AG09319 (cell line): Measurements from ENCODE around the gene MSL2.

Experiments used
- DNase-seq: peaks from one replicate; pipeline ENCODE4 v3.0.0-alpha.2; 2010; ENCODE audit warnings: low read depth; ENCODE audit errors: extremely low read depth
- TF ChIP-seq, protein P1 (sequence below): IDR thresholded peaks from 2 replicates; pipeline ENCODE4 v1.5.1; 2011; ENCODE audit warnings: low read depth, mild to moderate bottlenecking, inconsistent platforms, low read length, moderate library complexity

Gene MSL2

DNA sequence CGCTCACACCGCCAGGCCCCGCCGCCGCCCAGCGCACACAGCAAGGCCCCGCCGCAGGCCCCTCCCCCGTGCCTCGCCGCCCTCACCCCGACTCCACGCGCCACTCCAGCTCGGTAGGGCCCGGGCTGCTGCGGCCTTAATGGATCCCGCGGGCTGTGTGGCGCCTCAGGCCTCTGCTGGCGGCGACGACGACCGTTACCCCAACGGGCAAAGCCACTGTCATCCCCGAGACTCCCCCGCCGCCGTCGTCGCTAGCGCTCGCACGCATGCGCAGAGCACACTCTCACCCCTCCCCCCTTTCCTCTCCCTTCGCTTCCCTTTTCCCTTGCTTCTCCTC is at the start of gene MSL2:
Gene MSL2, minus strand, starts transcription at position 272 of the 337 bp plus-strand sequence. CDS start 1,222 bp downstream, outside the sequence.
- peak; percentile 32 for DNase-seq
- TF ChIP-seq, protein P1, sequence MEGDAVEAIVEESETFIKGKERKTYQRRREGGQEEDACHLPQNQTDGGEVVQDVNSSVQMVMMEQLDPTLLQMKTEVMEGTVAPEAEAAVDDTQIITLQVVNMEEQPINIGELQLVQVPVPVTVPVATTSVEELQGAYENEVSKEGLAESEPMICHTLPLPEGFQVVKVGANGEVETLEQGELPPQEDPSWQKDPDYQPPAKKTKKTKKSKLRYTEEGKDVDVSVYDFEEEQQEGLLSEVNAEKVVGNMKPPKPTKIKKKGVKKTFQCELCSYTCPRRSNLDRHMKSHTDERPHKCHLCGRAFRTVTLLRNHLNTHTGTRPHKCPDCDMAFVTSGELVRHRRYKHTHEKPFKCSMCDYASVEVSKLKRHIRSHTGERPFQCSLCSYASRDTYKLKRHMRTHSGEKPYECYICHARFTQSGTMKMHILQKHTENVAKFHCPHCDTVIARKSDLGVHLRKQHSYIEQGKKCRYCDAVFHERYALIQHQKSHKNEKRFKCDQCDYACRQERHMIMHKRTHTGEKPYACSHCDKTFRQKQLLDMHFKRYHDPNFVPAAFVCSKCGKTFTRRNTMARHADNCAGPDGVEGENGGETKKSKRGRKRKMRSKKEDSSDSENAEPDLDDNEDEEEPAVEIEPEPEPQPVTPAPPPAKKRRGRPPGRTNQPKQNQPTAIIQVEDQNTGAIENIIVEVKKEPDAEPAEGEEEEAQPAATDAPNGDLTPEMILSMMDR: no peak

- no peak for DNase-seq
- TF ChIP-seq, protein P1: no peak
Measured at GRCh38 chr3:136245691-136246090, 49.6 kb upstream of the MSL2 start.

DNA sequence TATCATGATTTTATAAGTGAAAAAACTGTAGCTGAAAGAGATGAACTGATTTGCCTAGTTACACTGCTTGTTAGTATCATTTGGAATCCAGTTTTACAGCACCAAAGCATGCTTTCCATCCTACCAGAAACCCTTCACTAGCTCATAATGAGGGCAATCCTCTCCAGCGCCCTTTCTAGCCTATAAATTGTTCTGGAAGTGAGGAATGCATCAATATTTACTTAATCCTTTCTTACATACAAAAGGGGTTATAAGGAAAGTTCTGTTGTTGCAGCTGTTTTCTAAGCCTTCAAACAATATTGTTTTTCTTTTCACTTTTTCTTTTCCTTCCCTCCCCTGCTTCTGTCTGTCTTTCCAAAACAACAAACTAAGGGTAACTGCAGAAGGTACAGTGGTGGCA is 43.0 kb upstream of the MSL2 start:
- TF ChIP-seq, protein P1: no peak
- DNase-seq: no peak

DNA sequence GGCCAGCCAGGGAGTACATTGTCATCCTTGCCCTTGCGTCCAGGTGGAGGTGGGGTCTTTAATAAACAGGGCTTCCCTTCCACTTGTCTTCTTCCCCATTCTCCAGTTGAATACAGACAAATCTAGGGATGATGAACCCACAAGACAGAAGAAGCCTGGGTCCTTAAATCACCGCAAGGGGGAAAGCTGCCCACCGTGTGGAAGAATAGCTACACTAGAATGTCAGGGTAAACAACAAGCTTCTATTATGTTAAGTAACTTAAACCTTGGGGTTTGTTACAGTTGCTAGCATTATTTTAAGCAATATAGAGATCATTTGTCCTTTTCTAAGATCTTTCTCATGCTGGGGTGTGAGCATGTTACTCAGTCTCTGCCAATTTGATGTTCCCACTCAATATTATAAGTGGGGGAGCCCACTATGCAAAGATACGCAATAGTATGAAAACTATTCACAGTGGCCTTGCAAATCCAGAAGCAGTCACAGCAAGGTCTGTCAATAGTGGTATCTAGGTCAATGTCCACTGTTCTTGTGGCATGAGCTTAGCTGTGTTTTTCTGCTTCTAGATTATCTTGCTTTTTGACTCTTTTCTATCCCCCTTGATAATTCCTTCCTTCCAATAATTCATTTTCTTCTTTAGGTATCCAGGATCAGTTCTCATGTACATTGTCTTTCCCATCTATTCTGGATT is 42.0 kb upstream of the MSL2 start:
- TF ChIP-seq, protein P1: no peak
- no peak for DNase-seq

DNA sequence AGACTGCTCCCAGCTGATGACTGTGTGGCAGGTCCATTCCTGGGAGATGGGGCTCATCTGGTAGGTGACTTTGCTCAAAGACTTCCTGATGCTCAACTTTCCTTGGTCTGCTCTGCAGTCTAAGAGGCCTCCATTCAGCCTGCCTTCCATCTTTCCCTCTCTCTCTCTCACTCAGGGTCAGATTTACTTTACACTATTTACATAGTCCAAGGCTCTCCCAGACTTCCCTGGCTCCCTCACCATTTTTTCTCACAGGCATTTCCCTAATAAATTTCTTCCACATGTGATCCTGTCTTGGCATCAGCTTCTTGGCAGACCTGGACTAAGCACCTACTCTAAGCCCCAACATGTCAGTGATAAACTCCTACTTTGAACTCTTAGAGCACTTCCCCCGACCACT is 41.0 kb upstream of the MSL2 start:
- DNase-seq: no peak
- TF ChIP-seq, protein P1: no peak

GRCh38 chr3:136236109-136236508 is 40.0 kb upstream of the MSL2 start:
- TF ChIP-seq, protein P1: no peak
- no peak for DNase-seq

GRCh38 chr3:136235545-136235944 is 39.4 kb upstream of the MSL2 start:
- TF ChIP-seq, protein P1: no peak
- no peak for DNase-seq
